ENCODE data around the gene IQSEC3. TPM values are rescaled to one million over a fixed set of nuclear protein-coding genes. Genes with fewer than 3 reads are reported as not detected.
"Not testable (repeated sequence)": the region's sequence is repeated elsewhere in the genome, so short reads cannot be mapped to it uniquely, and the experiment has no call there.

The IQSEC3 gene
- total RNA-seq, 1 donor from 2014 or later = 0.86 TPM

DNA sequence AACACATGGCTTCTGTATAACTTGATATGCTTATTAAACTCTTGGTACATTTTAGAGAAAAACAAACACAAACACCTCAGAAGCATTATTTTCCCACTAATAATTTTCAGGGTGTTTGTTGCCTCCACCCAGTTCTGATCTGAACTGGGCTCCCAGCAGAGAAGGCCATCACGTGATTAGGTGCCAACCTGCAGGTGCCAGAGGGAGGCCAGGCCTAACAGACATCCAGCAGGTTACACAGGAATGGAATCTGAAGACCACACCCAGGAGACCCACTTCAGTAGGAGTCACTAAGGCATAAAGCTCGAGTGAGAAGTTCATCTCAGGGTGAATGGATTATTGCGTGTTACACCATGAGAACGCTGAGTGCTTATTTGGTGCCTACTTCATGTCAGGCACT is 138.5 kb downstream of the IQSEC3 start:
- DNase-seq (ENCODE audit: low spot score) = no peak
- intact Hi-C loops (cut with DNase I) = no loop called here

GRCh38 chr12:206746-207440 is 140.3 kb downstream of the IQSEC3 start:
- intact Hi-C loops (cut with DNase I) = no loop called here
- no peak for DNase-seq (ENCODE audit: low spot score)

- intact Hi-C loops (cut with DNase I) = no loop called here
- no peak for DNase-seq (ENCODE audit: low spot score)
These were observed 141.2 kb downstream of the IQSEC3 start for GRCh38 chr12:207804-208203.

DNA sequence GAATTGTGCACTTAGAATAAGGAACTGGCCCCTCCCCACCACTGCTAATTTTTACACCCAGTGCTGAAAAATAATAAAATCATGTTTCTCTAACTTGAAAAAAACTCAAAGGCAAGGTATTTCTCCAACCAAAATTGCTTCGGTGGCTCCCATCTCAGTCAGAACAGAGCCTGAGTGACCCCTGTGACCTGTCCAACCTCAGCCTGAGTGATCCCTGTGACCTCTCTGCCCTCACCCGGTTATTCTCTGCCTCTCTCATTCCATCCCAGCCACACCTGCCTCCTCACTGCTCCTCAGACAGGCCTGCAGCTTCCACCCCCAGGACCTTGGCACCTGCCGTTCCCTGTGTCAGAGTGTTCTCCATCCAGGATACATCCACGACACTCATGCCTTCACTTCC is 142.2 kb downstream of the IQSEC3 start:
- intact Hi-C loops (cut with DNase I) = no loop called here
- DNase-seq (ENCODE audit: low spot score) = no peak

- DNase-seq (ENCODE audit: low spot score) = no peak
These were observed 142.7 kb downstream of the IQSEC3 start for GRCh38 chr12:209246-209645.

DNA sequence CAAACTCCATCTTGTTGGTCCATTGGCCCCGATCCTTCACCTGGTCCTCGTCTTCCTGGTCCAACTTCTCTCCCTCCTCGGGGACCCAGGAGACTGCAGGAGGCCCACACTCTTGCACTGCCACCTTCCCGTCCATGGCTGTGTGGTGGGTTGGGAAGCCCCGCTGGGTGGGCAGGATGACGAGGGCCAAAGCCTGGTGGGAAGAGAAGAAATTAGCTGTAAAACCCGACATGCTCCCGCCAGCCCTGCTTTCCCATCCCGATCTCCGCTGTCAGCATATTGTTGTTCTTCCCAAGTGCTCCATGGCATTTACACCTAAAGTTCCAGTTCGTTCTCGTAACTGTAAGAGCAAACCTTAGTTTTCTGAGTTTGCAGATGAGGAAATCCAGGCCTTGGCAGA is 143.3 kb downstream of the IQSEC3 start:
- intact Hi-C loops (cut with DNase I) = no loop called here
- no peak for DNase-seq (ENCODE audit: low spot score)

More at GRCh38 chr12:209246-209645, 142.7 kb downstream of the IQSEC3 start:
- intact Hi-C loops (cut with DNase I) = no loop called here

- no peak for DNase-seq (ENCODE audit: low spot score)
- intact Hi-C loops (cut with DNase I) = no loop called here
These were observed 143.9 kb downstream of the IQSEC3 start for GRCh38 chr12:210277-211141.

DNA sequence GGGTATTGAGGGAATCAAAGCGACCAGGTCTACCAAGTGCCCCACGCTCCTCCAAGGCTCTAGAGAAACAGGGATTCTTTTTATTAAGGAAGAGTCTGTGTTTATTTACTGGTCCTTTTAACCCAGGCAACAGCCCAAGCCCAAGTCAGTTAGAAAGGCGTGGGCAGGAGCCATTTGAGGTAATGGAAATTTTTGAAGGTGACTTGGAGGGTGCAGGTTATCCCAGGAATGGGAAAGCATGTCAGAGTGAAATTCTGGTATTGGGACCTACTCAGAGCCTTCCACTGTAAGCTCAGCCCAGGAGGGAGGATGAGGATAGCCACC is 144.5 kb downstream of the IQSEC3 start:
- DNase-seq (ENCODE audit: low spot score) = no peak
- intact Hi-C loops (cut with DNase I) = no loop called here

GRCh38 chr12:211639-212414 is 145.3 kb downstream of the IQSEC3 start:
- no peak for DNase-seq (ENCODE audit: low spot score)
- intact Hi-C loops (cut with DNase I) = no loop called here

DNA sequence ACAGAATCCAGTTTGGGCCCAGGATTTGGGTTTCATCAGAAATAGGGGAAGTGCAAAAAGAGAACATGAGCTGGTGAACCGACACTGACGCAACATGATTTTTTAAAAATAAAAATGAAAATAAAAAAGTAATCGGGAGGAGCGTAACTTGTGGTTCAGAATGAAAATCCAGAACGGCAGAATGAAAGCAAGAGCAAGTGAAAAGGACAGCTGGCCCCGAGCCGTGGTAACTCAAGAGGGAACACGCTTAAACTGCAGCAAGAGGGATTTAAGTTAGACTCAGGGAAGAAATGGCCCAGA is 145.8 kb downstream of the IQSEC3 start:
- intact Hi-C loops (cut with DNase I) = no loop called here
- DNase-seq (ENCODE audit: low spot score) = no peak

- no peak for DNase-seq (ENCODE audit: low spot score)
- intact Hi-C loops (cut with DNase I) = no loop called here
These were observed 146.4 kb downstream of the IQSEC3 start for GRCh38 chr12:212715-213526.

- intact Hi-C loops (cut with DNase I) = no loop called here
- DNase-seq (ENCODE audit: low spot score) = no peak
These were observed 147.0 kb downstream of the IQSEC3 start for GRCh38 chr12:213527-213932.

- DNase-seq (ENCODE audit: low spot score) = no peak
- intact Hi-C loops (cut with DNase I) = no loop called here
These were observed 147.6 kb downstream of the IQSEC3 start, which contains the start of gene SLC6A12 for GRCh38 chr12:214003-214741. Gene SLC6A12, minus strand, starts transcription at chr12:214157. Its CDS starts 4,171 bp downstream, at chr12:209986.

DNA sequence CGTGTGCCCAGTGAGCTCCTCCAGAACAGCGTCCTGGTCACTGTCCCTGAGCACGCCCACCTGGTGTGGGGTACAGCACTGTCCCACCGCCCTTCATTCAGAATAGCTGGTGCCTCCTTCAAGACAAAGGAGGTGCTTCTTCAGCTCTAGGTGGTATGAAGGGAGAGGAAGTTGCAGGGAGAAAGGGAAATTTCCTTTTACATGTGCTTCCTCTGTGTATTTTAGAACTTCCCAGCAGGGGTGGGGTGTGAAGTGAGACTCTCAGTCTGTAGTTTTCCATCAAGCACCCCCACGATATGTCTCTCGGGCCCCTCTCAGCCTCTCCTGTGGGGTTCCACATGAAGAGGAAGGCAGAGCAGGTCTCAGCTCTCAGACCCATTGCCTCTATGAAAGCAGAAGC is 148.5 kb downstream of the IQSEC3 start:
- no peak for DNase-seq (ENCODE audit: low spot score)
- intact Hi-C loops (cut with DNase I) = no loop called here

GRCh38 chr12:217029-217428 is 150.5 kb downstream of the IQSEC3 start:
- DNase-seq (ENCODE audit: low spot score); intact Hi-C loops (cut with DNase I): not testable (repeated sequence)

DNA sequence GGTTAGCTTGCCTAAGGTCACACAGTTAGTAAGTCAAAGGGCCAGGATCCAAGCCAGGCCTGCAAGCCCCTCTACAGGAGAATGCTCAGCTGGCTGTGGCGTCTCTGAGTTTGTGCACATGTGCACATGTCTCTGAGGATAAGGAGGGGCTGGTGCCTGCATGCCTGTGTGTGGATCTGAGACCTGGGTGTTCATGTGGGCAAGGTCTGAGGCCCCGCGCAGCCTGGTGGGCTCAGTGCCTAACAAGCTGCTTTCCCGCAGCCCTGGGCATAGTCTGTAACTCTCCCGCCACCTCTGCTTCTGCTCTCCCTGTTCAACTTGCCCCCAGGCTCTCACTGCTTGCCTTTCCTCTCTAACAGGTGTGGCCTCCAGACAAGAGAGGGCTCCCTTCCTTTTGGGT is 151.7 kb downstream of the IQSEC3 start:
- no peak for DNase-seq (ENCODE audit: low spot score)
- intact Hi-C loops (cut with DNase I) = no loop called here

DNA sequence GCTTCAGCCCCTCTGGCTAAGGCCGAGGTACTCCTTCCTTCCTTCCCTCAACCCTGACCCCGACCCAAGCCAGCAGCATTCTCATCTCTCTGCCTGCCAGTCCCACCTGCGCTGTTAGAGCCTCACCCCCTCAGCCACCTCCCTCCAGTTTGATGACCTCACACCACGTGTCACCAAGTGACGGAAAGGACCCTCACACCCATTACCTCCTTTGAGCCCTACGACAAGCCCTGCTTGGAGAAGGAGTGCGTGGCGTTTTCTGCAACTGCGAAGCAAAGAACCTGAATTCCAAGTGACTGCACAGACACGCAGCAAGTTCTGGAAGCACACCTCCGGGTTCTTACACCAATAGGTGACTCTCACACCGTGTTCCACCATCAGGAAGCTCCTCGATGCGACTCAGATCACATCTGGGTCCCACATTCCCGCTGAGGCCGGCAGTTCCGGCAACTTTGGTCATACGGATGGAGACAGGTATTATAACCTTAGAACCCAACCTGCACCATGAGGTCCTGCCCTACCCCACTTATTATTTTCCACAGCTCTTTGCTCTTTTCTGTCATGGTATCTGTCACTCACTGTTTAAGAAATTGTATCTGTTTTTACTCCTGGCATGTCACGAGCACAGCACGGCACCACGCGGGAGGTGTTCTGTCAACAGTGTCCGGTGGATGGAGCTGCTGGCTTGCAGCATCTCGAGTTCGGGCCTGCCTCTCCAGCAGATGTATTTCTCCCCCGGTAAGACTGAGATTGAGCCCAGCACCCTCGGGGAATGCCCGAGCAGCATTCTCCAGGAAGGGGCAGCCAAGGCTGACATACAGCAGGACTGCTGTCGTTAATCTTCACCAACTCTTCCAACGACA is 152.4 kb downstream of the IQSEC3 start:
- intact Hi-C loops (cut with DNase I) = no loop called here
- no peak for DNase-seq (ENCODE audit: low spot score)

GRCh38 chr12:219891-220352 is 153.4 kb downstream of the IQSEC3 start:
- intact Hi-C loops (cut with DNase I) = no loop called here
- DNase-seq (ENCODE audit: low spot score) = no peak

All from cardiac septum (tissue), 1 donor.